MV-4-11 (cell line): ENCODE results near the gene MEX3A.
A peak's percentile ranks its signal among the peaks of the same experiment; 100 is the strongest.
"Not testable (repeated sequence)": the region's sequence is repeated elsewhere in the genome, so short reads cannot be mapped to it uniquely, and the experiment has no call there.

Experiments
- DNase-seq: peaks from one replicate; lab custom pipeline; 2025; lab: John Stamatoyannopoulos, UW

Gene MEX3A

DNA sequence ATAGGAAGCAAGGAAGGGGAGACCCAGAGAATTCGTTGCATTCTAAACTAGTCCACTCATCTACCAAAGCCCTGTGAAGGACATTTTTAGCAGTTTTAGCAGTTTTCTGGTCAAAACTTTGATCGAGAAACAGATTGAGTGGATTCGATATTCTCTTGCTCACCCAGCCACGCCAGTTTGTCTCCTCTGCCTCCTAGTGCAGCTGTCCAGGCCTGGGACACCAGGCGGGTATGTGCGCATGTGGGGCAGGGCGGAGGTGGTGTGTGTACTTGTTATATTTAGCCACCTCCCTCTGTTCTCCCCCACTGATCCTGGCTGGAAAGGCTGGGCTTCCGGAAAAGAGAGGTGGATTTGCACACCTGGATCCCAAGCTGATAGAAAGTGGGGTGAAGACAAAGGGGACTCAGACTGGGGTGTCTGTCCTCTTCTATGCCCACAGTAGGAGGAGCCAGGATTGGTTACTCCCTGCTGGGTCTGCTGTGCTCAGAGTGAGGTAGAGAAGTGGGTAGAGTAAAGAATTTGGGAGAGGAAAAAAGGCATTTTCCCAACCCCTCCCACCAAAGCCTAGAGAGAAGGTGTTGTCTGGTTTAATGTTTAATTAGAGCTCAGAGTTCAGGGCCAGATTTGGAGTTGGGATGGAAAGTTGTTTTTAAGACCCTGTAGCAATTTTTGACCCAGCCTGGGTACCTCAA, 36.1 kb upstream of the MEX3A start:
- DNase-seq: no peak

DNA sequence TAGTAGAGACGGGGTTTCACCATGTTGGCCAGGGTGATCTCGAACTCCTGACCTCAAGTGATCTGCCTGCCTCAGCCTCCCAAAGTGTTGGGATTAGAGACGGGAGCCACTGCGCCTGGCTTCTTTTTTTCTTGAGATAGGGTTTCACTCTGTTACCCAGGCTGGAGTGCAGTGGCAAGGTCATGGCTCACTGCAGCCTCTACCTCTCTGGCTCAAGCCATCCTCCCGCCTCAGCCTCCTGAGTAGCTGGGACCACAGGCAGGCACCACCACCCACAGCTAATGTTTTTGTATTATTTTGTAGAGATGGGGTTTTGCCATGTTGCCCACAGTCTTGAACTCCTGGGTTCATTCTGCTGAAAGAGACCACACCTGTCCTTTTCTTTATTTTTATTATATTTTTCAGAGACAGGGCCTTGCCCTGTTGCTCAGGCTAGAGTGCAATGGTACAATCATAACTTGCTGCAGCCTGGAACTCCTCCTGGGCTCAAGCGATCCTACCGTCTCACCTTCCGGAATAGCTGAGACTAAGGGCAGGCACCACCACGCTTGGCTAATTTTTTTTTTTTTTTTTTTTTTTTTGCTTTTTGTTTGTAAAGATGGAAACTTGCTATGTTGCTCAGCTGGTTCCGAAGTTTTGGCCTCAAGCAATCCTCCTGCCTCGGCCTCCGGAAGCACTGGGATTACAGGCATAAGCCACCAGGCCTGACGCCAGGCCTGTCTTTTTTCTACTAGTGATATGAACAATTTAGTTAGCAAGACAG, 35.3 kb upstream of the MEX3A start:
- no peak for DNase-seq

DNA sequence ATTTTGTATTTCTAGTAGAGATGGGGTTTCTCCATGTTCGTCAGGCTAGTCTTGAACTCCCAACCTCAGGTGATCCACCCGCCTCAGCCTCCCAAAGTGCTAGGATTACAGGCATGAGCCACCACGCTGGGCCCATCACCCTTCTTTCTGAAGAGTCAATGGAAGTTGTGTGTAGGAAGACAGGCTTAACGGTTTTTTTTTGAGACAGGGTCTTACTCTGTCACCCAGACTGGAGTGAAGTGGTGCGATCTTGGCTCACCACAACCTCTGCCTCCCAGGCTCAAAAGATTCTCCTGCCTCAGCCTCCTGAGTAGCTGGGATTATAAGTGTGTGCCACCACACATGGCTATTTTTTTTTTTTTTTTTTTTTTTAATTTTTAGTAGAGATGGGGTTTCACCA, 34.5 kb upstream of the MEX3A start:
- not testable (repeated sequence) for DNase-seq

DNA sequence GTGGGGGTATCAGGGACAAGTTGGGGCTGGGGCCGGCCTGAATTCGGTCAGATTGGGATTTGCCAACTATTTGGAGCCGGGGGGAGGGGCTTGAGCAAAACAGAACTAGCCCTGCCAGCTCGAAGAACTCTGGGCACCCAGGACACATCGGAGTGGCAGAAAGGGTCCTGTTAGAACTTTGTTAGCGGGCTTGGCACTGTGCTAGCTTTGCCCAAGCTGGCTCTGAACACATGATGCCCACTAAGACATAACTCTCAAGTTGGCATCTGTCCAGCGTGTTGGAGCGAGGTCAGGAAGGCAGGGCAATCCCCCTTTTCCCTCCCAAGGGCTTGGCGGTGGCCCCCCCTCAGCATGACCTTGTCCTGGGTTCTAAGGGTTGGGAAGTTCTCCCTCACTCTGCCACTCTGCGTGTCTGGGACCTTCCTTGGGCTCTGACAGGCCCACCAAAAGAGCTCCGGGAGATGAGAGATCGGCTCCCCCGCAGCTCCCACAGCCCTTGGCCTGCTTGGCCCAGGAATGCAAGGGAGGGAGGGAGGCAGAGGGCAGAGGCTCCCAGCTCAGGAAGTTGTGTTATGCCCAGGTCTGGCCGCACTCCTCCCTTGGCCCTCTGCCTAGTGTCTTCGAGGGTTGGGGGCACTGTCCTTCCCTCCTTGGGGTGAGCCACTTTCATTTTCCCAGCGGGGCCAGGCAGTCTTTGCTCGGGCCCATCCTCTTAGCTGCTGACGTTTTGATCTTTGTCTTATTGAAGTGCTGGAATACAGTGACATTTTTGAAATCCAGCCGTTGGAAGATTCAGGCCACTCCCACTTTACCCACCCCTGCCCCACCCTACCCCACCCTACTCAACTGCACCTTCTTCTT, 33.5 kb upstream of the MEX3A start:
- peak; percentile 18 for DNase-seq

DNA sequence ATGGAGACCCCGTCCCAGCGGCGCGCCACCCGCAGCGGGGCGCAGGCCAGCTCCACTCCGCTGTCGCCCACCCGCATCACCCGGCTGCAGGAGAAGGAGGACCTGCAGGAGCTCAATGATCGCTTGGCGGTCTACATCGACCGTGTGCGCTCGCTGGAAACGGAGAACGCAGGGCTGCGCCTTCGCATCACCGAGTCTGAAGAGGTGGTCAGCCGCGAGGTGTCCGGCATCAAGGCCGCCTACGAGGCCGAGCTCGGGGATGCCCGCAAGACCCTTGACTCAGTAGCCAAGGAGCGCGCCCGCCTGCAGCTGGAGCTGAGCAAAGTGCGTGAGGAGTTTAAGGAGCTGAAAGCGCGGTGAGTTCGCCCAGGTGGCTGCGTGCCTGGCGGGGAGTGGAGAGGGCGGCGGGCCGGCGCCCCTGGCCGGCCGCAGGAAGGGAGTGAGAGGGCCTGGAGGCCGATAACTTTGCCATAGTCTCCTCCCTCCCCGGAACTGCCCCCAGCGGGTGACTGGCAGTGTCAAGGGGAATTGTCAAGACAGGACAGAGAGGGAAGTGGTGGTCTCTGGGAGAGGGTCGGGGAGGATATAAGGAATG, 32.8 kb upstream of the MEX3A start:
- DNase-seq: peak; percentile 14

DNA sequence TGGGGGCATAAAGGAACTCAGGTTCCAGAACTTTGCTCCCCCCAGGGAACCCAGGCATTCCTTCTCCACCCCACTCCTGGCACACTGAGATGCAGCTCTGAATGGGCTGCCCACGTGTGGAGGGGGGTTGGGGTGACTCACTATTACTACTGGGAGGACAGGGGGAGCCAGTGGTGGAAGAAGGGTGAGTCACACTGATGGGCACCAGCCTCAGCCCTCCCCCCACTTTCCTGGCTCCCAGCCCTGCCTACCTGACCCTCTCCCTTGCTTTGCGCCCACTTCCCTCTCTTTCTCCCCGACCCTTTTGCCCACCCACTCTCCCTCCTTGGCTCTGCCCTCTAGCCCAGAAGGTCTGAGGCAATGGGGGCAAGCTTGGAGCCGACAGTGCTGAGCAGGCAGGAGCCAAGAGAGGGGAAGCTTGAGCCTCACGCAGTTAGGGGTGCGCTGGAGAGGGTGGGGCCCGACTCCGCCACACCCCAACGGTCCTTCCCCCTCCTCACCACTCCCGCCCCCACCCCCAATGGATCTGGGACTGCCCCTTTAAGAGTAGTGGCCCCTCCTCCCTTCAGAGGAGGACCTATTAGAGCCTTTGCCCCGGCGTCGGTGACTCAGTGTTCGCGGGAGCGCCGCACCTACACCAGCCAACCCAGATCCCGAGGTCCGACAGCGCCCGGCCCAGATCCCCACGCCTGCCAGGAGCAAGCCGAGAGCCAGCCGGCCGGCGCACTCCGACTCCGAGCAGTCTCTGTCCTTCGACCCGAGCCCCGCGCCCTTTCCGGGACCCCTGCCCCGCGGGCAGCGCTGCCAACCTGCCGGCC, 32.0 kb upstream of the MEX3A start, which contains the start of gene LMNA:
LMNA (plus strand) TSS at position 611 of the 818 bp plus-strand sequence. CDS start 208 bp downstream, outside the sequence.
- DNase-seq: peak; percentile 83

DNA sequence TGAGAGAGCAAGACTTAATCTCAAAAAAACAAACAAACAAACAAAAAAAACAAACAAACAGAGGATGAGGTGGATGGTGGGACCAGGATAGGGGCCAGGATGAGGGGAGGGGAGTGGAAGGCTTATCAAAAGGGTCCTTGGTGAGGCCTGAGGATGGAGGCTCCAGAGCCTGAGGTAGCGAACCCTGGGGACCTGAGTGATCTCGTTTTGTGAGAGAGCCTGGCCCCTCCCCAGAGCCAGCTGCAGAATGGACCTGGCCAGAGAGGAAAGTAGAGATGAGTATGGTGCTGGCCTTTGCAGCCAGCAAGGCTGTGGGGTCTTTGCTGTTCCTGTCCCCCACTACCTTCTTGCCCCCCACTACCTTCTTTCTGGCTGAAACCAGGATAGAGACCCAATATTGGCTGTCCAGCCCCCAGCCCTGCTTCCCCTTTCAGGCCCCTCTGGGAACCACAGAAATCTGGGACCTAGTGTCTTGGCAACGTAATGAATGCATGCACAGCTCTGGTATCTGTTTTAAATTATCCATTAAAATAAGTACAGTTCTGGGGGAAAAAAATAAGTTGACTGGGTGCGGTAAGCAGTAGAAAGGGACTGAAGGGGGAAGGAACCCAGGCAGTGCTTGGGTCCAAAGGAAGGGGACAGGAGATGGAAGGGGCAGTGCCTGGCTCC, 31.2 kb upstream of the MEX3A start:
- no peak for DNase-seq

DNA sequence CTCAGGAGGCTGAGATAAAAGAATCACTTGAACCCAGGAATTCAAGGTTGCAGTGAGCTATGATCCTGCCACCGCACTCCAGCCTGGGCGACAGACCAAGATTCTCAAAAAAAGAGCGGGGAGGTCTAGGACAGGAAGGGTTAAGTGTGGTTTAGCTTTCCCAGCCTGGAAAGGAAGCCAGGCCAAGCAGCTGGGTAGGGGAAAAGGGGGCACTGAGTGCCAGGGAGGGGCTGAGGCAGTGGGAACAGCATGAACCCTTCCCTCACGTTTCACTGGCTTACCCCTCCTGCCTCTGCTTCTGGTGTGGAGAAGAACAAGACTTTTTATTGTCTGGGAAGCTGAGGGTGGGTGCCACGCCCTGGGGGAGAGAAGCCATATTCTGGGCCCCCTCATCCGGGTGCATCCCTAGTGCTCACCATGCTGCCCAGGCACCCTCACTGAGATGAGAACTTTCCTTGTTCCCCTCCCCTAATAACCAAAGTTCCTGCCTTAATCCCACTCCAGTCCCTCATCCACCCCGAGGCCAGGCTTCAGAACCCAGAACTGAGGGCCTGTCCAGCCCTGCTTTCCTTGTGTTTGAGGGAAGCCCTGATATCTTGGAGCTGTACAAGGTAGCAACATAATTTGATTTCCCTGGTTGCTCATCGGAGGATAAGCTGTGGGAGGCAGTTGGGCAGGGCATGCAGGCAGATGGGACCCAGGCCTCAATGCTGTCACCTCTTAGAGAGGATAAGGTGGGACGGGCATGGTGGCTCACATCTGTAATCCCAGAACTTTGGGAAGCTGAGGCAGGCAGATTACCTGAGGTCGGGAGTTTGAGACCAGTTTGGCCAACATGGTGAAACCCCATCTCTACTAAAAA, 30.2 kb upstream of the MEX3A start:
- no peak for DNase-seq

DNA sequence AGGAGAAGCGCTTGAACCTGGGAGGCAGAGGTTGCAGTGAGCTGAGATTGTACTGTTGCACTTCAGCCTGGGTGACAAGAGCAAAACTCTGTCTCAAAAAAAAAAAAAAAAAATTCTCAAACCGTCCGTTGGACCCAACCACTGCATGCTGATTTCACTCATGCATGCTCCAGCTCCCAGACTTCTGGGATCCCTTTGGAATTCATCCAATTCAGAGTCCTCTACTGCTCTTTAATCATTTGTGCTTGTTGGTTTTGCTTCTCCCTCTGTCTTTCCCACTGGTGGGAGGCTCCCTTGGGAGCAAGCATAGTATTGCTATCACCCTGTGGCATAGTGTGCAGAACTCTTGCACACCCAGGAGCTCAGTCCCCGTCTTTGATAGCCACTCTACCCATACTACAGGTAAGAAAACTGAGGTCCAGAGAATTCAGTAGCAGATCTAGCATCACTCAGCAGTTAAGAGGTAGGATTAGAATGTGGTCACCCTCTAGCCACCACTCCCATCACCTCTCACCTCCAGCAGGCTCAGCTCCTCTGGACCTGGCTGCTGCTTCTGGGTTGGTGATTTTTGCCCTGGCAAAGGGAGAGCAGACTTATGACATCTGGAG, 29.2 kb upstream of the MEX3A start:
- no peak for DNase-seq

DNA sequence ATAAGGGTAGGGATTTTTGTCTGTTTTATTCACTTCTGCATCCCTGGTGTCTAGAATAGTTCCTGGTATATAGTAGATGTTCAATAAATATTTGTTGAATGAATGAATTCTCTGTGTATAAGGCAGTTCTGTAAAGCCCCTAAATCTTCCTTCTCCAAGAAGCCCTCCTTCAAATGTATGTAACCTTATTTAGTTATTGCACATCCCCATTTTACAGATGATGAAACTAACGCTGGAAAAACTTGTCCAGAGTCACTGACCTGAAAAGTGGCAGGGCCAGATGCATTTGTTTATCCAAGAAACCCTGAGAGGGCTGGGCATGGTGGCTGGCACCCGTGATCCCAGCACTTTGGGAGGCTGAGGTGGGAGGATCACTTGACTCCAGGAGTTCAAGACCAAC, 28.0 kb upstream of the MEX3A start:
- no peak for DNase-seq

DNA sequence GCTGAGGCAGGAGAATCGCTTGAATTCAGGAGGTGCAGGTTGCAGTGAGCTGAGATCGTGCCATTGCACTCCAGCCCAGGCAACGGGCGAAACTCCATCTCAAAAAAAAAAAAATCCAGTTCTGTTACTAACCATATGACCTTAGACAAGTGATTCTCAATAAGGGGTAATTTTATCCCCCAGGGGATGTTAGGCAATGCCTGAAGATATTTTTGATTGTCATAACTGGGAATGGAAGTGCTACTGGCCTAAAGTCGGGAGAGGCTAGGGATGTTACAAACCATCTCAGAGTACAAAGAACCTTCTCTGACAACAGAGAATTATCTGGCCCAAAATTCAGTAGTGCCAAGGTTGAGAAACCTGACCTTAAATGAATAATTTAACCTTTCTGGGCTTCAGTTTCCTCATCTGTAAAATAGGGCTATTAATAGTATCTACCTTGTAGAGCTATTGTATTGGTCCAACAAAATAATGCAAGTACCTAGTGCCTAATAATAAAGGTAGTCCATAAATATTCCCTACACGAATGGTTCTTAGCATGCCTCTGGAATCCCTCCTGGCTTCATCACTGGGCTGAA, 26.5 kb upstream of the MEX3A start:
- DNase-seq: no peak

DNA sequence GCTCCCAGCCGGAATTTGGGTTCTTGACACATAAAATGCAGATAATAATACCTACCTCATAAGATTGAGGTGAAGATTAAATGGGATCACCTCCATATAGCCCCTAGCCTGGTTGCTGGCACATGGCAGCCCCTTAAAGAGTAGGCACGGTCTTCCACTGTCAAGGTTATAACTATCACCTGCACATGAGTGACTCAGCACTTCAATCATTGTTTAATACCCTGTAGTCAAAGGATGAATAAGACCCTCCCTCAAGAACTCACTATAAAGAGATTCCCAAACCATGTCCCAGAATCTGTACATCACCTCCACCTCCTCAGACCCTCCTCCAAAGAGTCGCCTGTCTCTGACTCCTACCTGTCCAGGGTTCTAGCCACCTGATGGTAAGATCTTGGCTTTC, 25.8 kb upstream of the MEX3A start:
- no peak for DNase-seq

DNA sequence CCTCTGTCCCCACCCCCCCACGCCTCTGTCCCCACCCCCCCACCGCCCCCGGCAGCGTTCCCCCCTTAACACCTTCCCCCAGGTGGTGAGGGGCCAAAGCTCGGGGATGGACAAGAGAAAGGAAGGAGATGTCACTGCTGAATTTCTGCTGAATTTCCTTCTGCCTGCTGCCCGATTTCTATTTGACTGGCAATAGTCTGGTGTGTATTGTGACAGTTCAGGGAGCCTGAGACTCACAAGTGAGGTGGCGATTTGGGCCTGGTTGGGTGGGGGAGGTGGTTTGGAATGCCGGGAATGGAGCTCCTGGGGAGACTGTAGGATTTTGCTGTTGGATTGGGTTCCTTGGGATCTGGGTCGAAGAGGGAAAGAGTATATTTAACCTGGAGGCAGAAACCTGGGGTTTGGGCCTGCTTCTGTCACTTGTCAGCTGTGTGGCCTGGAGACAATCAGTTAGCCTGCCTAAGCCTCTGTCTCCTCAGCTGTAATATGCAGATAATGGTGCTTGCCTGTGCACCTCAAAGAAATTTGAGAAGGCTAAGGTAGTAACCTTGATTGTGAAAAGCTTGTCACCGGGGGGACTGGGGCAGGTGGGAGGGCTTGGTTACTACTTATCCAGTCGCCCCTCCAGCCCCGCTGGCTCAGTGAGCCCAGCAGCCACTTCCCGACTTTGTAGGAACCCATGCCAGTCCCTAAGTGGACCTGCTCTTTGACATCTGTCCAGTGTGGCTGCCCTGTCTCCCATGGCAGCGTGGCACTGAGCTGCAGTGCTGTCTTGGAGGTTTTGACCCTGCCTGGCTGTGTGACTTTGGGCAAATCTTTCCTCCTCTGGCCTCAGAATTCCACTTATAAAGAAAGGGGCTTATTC, 24.6 kb upstream of the MEX3A start:
- DNase-seq: no peak

DNA sequence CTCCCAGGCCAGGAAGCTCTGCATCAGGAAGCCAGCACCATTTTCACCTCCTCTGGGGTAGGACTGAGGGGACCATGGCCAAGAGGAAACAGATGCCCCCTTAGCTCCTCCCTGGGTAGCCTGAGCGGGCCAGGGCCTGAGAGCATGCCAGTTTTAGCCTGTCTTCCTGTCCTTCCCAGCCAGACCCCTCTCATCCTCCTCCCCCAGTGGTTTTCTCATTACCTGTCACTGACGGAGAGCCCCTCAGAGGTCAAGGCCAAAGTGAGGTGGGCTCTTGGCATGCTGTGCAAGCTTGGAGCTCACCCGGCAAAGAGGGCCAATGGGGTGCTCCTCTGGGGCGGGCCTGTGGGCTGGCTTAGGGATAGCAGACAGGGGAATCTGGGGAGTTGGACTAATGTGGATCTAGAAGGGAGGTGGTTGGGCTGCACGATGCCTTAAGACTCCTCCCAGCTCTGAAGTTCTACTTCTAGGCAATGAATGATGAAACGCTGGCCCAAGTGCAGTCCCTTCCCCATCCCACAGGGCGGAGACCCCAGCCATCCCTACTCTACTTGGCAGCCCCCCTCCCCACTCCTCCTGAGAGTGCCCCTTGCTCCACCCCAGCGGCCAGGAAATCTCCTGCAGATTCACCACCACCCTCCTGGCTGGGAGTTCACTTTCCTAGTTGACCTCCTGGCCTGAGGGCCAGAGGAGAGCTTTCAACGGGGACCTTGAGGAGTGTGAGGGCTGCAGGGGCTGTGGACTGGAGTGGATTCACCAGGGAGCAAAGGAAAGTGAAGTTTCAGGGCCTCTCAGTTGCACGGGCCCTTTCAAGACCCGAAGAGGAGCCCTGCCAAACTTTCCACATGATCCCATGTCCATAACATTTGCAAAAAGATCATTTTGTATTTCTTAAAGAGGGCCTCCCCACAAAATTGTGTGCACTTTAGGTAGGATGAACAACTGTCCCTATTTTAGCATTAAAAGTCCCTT, 22.9 kb upstream of the MEX3A start:
- no peak for DNase-seq

DNA sequence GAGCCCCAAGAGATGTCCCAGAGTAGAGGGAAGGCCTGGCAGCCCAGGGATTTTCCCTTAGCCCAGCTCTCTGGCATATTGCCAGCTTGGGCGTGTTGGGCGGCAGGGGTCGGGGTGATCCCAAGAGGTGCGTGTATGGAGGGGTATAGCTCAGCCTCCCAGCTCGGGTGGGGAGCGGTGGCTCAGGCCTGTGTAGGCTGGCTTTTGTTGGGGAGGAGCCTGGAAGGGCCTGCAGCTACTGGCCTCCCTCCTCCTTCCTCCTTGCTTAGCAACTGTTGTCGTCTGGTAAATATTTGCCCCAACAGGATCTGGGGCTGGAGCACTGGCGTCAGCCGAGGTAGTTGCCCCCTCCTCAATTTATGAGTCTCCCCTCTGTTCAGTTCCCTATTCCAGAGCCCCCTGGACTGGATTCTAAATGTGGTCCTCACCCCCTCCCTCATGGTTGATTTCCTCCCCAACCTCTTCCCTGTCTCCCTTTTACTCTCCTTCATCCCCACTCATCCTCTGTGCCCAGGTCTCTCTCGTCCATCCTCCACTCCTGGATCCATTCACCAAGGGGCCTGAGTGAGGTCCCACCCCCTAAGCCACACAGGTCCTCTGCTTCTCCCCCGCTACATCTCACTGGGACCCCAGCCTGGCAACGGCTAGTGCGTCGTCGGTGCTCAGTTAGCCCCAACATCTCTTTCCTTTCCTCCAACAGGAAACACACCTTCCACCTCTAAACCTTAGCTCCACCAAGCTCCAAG, 22.0 kb upstream of the MEX3A start:
- peak; percentile 43 for DNase-seq

DNA sequence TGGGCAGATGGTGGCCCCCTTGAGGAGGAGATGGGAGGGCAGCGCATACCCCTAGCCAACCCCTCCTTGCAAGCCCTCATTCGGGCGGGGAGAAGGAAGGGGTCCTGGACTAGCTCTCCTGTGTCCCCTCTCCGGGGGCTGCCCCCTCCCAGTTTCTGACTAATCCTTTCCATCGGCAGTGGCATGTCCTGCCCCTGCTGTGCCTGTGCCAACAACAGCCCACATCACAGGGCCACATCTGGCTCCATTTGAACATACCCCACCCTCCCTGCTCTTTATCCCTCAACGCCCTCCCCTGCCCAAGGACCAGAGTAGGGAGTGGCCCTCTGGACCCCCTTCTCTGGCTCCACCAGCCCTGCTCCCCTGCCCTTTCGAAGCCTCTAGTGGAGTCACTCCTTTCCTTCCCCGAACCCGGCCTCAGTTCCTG, 21.3 kb upstream of the MEX3A start:
- no peak for DNase-seq
